ENCODE results near the gene AKAP13. TPM values are rescaled to one million over a fixed set of nuclear protein-coding genes. Genes with fewer than 3 reads are reported as not detected.

Gene AKAP13
- total and polyA plus RNA-seq, 2 of the 8 experiments (the other 6 are each of a cell fraction or from before 2014, with no cell fraction given), result 14.0 to 46.2 TPM

DNA sequence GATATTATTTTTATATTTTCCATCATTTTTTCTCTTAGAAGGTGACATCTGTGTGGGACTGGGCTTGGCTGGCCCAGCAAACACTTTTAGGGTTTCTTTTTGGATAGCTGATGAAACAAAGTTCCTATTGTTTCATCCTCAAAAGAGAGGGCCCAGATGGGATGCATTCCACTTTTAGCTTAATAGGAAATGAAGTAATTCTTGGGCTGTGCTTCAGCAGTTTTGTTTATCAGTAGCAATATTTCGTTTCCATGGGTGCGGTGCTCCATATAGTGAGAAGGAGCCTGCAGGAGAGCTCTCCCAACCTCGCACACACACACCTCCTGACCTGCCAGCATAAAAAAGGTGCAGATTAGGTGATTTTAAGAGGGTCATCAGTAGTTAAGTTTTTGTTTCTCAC, 147.5 kb downstream of the AKAP13 start (continued):
- TF ChIP-seq, protein P1, sequence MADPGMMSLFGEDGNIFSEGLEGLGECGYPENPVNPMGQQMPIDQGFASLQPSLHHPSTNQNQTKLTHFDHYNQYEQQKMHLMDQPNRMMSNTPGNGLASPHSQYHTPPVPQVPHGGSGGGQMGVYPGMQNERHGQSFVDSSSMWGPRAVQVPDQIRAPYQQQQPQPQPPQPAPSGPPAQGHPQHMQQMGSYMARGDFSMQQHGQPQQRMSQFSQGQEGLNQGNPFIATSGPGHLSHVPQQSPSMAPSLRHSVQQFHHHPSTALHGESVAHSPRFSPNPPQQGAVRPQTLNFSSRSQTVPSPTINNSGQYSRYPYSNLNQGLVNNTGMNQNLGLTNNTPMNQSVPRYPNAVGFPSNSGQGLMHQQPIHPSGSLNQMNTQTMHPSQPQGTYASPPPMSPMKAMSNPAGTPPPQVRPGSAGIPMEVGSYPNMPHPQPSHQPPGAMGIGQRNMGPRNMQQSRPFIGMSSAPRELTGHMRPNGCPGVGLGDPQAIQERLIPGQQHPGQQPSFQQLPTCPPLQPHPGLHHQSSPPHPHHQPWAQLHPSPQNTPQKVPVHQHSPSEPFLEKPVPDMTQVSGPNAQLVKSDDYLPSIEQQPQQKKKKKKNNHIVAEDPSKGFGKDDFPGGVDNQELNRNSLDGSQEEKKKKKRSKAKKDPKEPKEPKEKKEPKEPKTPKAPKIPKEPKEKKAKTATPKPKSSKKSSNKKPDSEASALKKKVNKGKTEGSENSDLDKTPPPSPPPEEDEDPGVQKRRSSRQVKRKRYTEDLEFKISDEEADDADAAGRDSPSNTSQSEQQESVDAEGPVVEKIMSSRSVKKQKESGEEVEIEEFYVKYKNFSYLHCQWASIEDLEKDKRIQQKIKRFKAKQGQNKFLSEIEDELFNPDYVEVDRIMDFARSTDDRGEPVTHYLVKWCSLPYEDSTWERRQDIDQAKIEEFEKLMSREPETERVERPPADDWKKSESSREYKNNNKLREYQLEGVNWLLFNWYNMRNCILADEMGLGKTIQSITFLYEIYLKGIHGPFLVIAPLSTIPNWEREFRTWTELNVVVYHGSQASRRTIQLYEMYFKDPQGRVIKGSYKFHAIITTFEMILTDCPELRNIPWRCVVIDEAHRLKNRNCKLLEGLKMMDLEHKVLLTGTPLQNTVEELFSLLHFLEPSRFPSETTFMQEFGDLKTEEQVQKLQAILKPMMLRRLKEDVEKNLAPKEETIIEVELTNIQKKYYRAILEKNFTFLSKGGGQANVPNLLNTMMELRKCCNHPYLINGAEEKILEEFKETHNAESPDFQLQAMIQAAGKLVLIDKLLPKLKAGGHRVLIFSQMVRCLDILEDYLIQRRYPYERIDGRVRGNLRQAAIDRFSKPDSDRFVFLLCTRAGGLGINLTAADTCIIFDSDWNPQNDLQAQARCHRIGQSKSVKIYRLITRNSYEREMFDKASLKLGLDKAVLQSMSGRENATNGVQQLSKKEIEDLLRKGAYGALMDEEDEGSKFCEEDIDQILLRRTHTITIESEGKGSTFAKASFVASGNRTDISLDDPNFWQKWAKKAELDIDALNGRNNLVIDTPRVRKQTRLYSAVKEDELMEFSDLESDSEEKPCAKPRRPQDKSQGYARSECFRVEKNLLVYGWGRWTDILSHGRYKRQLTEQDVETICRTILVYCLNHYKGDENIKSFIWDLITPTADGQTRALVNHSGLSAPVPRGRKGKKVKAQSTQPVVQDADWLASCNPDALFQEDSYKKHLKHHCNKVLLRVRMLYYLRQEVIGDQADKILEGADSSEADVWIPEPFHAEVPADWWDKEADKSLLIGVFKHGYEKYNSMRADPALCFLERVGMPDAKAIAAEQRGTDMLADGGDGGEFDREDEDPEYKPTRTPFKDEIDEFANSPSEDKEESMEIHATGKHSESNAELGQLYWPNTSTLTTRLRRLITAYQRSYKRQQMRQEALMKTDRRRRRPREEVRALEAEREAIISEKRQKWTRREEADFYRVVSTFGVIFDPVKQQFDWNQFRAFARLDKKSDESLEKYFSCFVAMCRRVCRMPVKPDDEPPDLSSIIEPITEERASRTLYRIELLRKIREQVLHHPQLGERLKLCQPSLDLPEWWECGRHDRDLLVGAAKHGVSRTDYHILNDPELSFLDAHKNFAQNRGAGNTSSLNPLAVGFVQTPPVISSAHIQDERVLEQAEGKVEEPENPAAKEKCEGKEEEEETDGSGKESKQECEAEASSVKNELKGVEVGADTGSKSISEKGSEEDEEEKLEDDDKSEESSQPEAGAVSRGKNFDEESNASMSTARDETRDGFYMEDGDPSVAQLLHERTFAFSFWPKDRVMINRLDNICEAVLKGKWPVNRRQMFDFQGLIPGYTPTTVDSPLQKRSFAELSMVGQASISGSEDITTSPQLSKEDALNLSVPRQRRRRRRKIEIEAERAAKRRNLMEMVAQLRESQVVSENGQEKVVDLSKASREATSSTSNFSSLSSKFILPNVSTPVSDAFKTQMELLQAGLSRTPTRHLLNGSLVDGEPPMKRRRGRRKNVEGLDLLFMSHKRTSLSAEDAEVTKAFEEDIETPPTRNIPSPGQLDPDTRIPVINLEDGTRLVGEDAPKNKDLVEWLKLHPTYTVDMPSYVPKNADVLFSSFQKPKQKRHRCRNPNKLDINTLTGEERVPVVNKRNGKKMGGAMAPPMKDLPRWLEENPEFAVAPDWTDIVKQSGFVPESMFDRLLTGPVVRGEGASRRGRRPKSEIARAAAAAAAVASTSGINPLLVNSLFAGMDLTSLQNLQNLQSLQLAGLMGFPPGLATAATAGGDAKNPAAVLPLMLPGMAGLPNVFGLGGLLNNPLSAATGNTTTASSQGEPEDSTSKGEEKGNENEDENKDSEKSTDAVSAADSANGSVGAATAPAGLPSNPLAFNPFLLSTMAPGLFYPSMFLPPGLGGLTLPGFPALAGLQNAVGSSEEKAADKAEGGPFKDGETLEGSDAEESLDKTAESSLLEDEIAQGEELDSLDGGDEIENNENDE (IDR thresholded peaks at IDR 0.05; ENCODE audit: insufficient replicate concordance, low read length), result no peak

Data from H1 (cell line).